Kidney (tissue), 14 donors: ENCODE results near the gene HP1BP3. TPM values are rescaled to one million over a fixed set of nuclear protein-coding genes. Genes with fewer than 3 reads are reported as not detected.

Experiments
- DNase-seq, 5 donors: peaks; one replicate each; pipeline ENCODE4 v3.0.0-alpha.2; 2013 to 2020
- FAIRE-seq: peaks from 2 replicates; lab custom pipeline; 2012; peaks lifted over from hg19 to GRCh38; lab: Jason Lieb, UNC
- H3K27ac ChIP-seq, 2 donors: one replicate each; pipeline ENCODE4 v1.7.0; 2013; ENCODE audit warnings: low read depth in 2 of 2, low read length in 2 of 2, inconsistent platforms in 1 of 2
- H3K27me3 ChIP-seq: one replicate; pipeline ENCODE4 v1.7.1; 2013; ENCODE audit warnings: low read length, inconsistent platforms; ENCODE audit not compliant: control insufficient read depth, insufficient read depth
- H3K36me3 ChIP-seq, 3 donors: one replicate each; pipeline versions ENCODE4 v1.7.0 to v1.7.1; 2013; ENCODE audit warnings: low read length in 3 of 3, control low read depth in 1 of 3, inconsistent platforms in 1 of 3; ENCODE audit not compliant: insufficient read depth in 3 of 3, control insufficient read depth in 2 of 3
- H3K4me1 ChIP-seq, 3 donors: one replicate each; pipeline versions ENCODE4 v1.7.0 to v1.7.1; 2013; ENCODE audit warnings: low read length in 3 of 3, inconsistent platforms in 1 of 3, low read depth in 1 of 3; ENCODE audit not compliant: control insufficient read depth in 2 of 3, insufficient read depth in 2 of 3
- H3K4me3 ChIP-seq, 3 donors: one replicate each; pipeline versions ENCODE4 v1.7.0 to v1.8.1; 2013; ENCODE audit warnings: low read length in 3 of 3, control low read depth in 1 of 3, inconsistent platforms in 1 of 3
- H3K9ac ChIP-seq, 3 donors: one replicate each; pipeline versions ENCODE4 v1.7.0 to v1.7.1; 2013; ENCODE audit warnings: low read length in 3 of 3, control low read depth in 1 of 3, inconsistent platforms in 1 of 3
- H3K9me3 ChIP-seq, 3 donors: one replicate each; pipeline versions ENCODE4 v1.7.0 to v1.7.1; 2013; ENCODE audit warnings: low read length in 3 of 3, control low read depth in 1 of 3, inconsistent platforms in 1 of 3; ENCODE audit not compliant: control insufficient read depth in 2 of 3, insufficient read depth in 1 of 3
- intact Hi-C: fragments of 100-400 bp; cut with DNase I; formaldehyde crosslinking; loops from one replicate; pipeline ENCODE4 v1.11.1; 2022
- polyA plus RNA-seq: library from polyadenylated mRNA; stranded (reverse); fragments of 350-450 nt; fragmentation: Illumina TruSeq; extraction: RNeasy Lipid Tissue Mini Kit (QIAGEN cat#74804); gene quantifications from one replicate; pipeline ENCODE4 v1.2.3, GENCODE V29; 2014; ENCODE audit warnings: low read depth, low replicate concordance; ENCODE audit not compliant: insufficient read depth
- total RNA-seq: library from RNA; stranded (reverse); fragmentation: NEBNext Ultra II Directional; extraction: Animal tissue kit (Norgen Biotek cat#: 25700); gene quantifications from one replicate; pipeline ENCODE4 v1.2.1, GENCODE V29; 2021
- TF ChIP-seq, protein P1 (sequence below): IDR thresholded peaks from 3 replicates; pipeline ENCODE4 v1.5.1; 2012; ENCODE audit warnings: mild to moderate bottlenecking, moderate library complexity, borderline replicate concordance; ENCODE audit not compliant: insufficient read depth; ENCODE audit errors: extremely low read depth
- donor health status: control.
- donor health status: control.
- donor health status: control.
- donor health status: control.
- donor health status: control.
- donor health status: DM: yes; HTN: yes; CAD: no.
- donor health status: Normal renal cell carcinoma (clear cell type).

The HP1BP3 gene
- total and polyA plus RNA-seq, 2 donors from 2014 or later: 52.4 to 198 TPM

DNA sequence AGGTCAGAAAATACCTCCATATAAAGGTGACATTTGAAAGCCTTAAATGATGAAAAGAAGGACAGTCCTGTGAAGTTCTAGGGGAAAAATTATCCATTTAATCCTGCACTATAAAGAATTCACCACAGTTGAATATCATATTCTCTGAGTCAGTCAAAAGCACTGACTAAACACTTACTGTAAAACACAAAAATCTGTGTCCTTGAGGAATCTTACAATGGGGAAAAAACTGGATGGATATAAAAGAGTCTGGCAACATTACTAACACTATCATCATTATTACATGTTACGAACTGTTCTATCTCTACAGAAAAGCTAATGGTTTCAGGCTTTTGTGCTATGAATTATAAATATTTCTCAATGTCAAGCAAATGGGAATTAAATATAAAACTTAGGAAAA is 42.4 kb upstream of the HP1BP3 start:
- Histone ChIP-seq H3K27ac (no peak overlapping the region), H3K9ac (no peak overlapping the region), H3K36me3 (peaks cover 0 to 6% (median 0%) of the 10 kb centered on the region in 3 donors), H3K27me3 (no peaks in the 10 kb centered on the region), H3K9me3 (no peaks in the 10 kb centered on the region), H3K4me1 (no peaks in the 10 kb centered on the region), H3K4me3 (no peak overlapping the region)
- FAIRE-seq (no peak), DNase-seq (no peak)
- TF ChIP-seq, protein P1, sequence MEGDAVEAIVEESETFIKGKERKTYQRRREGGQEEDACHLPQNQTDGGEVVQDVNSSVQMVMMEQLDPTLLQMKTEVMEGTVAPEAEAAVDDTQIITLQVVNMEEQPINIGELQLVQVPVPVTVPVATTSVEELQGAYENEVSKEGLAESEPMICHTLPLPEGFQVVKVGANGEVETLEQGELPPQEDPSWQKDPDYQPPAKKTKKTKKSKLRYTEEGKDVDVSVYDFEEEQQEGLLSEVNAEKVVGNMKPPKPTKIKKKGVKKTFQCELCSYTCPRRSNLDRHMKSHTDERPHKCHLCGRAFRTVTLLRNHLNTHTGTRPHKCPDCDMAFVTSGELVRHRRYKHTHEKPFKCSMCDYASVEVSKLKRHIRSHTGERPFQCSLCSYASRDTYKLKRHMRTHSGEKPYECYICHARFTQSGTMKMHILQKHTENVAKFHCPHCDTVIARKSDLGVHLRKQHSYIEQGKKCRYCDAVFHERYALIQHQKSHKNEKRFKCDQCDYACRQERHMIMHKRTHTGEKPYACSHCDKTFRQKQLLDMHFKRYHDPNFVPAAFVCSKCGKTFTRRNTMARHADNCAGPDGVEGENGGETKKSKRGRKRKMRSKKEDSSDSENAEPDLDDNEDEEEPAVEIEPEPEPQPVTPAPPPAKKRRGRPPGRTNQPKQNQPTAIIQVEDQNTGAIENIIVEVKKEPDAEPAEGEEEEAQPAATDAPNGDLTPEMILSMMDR: no peak
- intact Hi-C loops: no loop called here

DNA sequence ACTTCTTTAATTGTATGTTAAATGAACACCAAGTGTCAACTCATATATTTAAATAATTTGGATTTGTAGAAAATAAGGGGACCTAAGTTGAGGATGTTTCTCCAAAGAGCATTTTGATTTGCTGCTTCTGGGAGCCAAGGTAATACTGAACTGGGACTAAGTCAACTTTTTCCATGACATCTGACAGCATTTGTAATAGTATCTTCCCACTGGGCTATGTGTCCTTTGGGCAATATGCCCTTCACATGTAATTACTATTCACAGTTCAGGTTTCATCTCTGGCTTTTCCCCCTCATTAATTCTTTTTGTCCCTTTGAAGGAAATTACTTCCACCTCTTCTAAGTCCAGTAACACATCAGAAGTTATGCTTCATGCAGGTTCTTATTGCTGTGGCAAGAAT is 36.7 kb upstream of the HP1BP3 start:
- peaks cover 0 to 7% (median 4%) of the 10 kb centered on the region in 3 donors for H3K36me3 ChIP-seq
- no peaks in the 10 kb centered on the region for H3K27me3 ChIP-seq
- H3K9me3 ChIP-seq: no peaks in the 10 kb centered on the region
- FAIRE-seq (no peak), DNase-seq (peak in 2 of 5 donors; percentile 20 to 43)
- H3K4me1 ChIP-seq: no peaks in the 10 kb centered on the region
- H3K27ac ChIP-seq: no peak overlapping the region
- no peak overlapping the region for H3K4me3 ChIP-seq
- intact Hi-C loops: no loop called here
- TF ChIP-seq, protein P1: no peak
- no peak overlapping the region for H3K9ac ChIP-seq

DNA sequence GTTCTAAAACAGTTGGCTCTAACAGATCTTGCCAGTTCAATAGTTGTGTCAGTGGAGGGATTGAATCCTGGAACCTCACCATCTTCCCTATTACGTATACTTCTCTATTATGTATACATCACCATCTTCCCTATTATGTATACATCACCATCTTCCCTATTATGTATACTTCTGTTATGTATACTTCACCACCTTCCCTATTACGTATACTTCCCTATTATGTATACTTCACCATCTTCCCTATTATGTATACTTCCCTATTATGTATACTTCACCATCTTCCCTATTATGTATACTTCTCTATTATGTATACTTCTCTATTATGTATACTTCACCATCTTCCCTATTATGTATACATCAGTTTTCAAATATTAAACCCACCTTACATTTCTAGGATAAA is 34.4 kb upstream of the HP1BP3 start:
- FAIRE-seq: no peak
- DNase-seq: no peak
- intact Hi-C loops: no loop called here
- no peaks in the 10 kb centered on the region for H3K27me3 ChIP-seq
- H3K27ac ChIP-seq: no peak overlapping the region
- no peaks in the 10 kb centered on the region for H3K4me1 ChIP-seq
- H3K9ac ChIP-seq: no peak overlapping the region
- no peak overlapping the region for H3K4me3 ChIP-seq
- H3K36me3 ChIP-seq: peaks cover 0 to 7% (median 0%) of the 10 kb centered on the region in 3 donors
- H3K9me3 ChIP-seq: no peaks in the 10 kb centered on the region
- TF ChIP-seq, protein P1: no peak

DNA sequence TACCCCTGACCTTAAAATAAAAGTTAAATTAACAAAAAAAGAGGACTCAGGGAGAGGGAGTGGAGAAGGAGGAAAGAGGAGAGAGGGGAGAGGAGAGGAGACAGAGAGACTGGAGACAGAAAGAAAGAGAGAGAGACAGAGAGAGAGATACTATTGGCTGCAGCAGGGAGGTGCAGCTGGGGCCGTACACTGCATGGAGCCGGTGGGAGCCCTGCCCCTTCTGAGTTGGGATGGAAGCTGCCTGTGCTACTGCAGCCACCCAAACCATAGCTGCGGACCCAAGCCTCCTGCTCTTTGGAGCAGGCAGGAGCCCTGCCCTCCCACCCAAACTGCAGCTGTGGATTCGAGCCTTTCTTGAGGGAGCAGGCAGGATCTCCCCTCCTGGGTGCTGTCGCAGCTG is 32.7 kb upstream of the HP1BP3 start:
- Histone ChIP-seq H3K4me3 (no peak overlapping the region), H3K27me3 (no peaks in the 10 kb centered on the region), H3K4me1 (no peaks in the 10 kb centered on the region), H3K27ac (no peak overlapping the region), H3K9ac (no peak overlapping the region), H3K36me3 (peaks cover 0 to 7% (median 0%) of the 10 kb centered on the region in 3 donors), H3K9me3 (no peaks in the 10 kb centered on the region)
- no peak for FAIRE-seq
- intact Hi-C loops: no loop called here
- DNase-seq: no peak
- TF ChIP-seq, protein P1: no peak
